Liver (tissue), 3 donors: ENCODE results near the gene CIDEB.

ENCODE experiments used
- CTCF ChIP-seq: fragments of 150-350 bp; IDR thresholded peaks from 2 replicates; pipeline ENCODE4 v1.5.1; 2017; ENCODE audit warnings: improper control_type of control experiment, low read depth, low read length; ENCODE audit not compliant: missing input control
- GABPA ChIP-seq, 2 donors: IDR thresholded peaks in 1 of 2; conservative IDR thresholded peaks in 1 of 2; 2 replicates each; pipeline ENCODE4 v1.6.1; 2016; ENCODE audit warnings: antibody characterized with exemption in 2 of 2, mild to moderate bottlenecking in 1 of 2, moderate library complexity in 1 of 2
- JUND ChIP-seq, 2 donors: IDR thresholded peaks; 2 replicates each; pipeline ENCODE4 v1.6.1; 2016; ENCODE audit warnings: antibody characterized with exemption in 2 of 2
- MAX ChIP-seq: IDR thresholded peaks from 2 replicates; pipeline ENCODE4 v1.6.1; 2016; ENCODE audit warnings: antibody characterized with exemption
- donor health status: healthy.
- donor health status: healthy.

GRCh38 chr14:24348186-24348585, 40.4 kb upstream of the CIDEB start:
- TF ChIP-seq CTCF, result no peak
- TF ChIP-seq MAX, result no peak
- no peak for TF ChIP-seq JUND (IDR thresholded peaks at IDR 0.05)
- TF ChIP-seq GABPA (IDR thresholded peaks at IDR 0.05 in 1 of 2, conservative IDR thresholded peaks at IDR 0.05 in 1 of 2), result no peak
